B cell (primary cell): Measurements from ENCODE around the gene NOS1AP. TPM values are rescaled to one million over a fixed set of nuclear protein-coding genes. Genes with fewer than 3 reads are reported as not detected.

Source experiments
- ATAC-seq: fragments of 200-7000 bp; cut with Tn5 transposase; one replicate; pipeline ENCODE4 v1.10.0; 2021; ENCODE audit warnings: low read depth, mild to moderate bottlenecking, moderate number of reproducible peaks, moderate library complexity
- CTCF ChIA-PET: fragments of 350-600 bp; sonication (Branson Sonifier 250); formaldehyde crosslinking; loops from one replicate; lab custom pipeline; 2021; ENCODE audit warnings: antibody characterized with exemption, inconsistent platforms; lab: Charles Lee
- POLR2A ChIA-PET: fragments of 350-600 bp; sonication (Branson Sonifier 250); formaldehyde crosslinking; loops from one replicate; lab custom pipeline; 2021; ENCODE audit warnings: antibody characterized with exemption; lab: Charles Lee
- DNase-seq: peaks from one replicate; pipeline ENCODE4 v3.0.0; 2013
- H2AFZ ChIP-seq: 2 replicates; pipeline ENCODE4 v1.6.1; 2012; ENCODE audit warnings: mild to moderate bottlenecking, low read depth, low read length; ENCODE audit not compliant: insufficient read depth, poor library complexity, severe bottlenecking
- H3K27ac ChIP-seq, 2 donors: 1 replicate in 1 of 2; 2 replicates in 1 of 2; pipeline ENCODE4 v1.5.1; 2012 to 2013; ENCODE audit warnings: low read length in 2 of 2, mild to moderate bottlenecking in 2 of 2, moderate library complexity in 1 of 2
- H3K27me3 ChIP-seq, 4 experiments: fragments of 200-600 bp in 1 of 4; sonication (generic) in 1 of 4; replicated peaks in 1 of 4; 1 replicate in 2 of 4; 2 replicates in 2 of 4; pipeline versions ENCODE4 v1.6.1 to v1.7.0; 2013 to 2016; ENCODE audit warnings: low read length in 3 of 4, mild to moderate bottlenecking in 2 of 4, mixed read lengths in 1 of 4, moderate library complexity in 1 of 4; ENCODE audit not compliant: insufficient read depth in 4 of 4, control insufficient read depth in 3 of 4; ENCODE audit errors: control extremely low read depth in 1 of 4
- H3K36me3 ChIP-seq, 2 experiments: replicated peaks in 1 of 2; 1 replicate in 1 of 2; 2 replicates in 1 of 2; pipeline versions ENCODE4 v1.6.1 to v1.7.1; 2013; ENCODE audit warnings: low read length in 1 of 2; ENCODE audit not compliant: insufficient read depth in 2 of 2, control insufficient read depth in 1 of 2; ENCODE audit errors: control extremely low read depth in 1 of 2, extremely low read depth in 1 of 2
- H3K4me1 ChIP-seq, 2 donors: fragments of 200-600 bp in 1 of 2; sonication (generic) in 1 of 2; 1 replicate in 1 of 2; 2 replicates in 1 of 2; pipeline versions ENCODE4 v1.5.1 to v1.6.1; 2013 to 2017; ENCODE audit warnings: low read length in 2 of 2; ENCODE audit not compliant: control insufficient read depth in 2 of 2, insufficient read depth in 2 of 2
- H3K4me2 ChIP-seq: replicated peaks from 2 replicates; pipeline ENCODE3; 2012; ENCODE audit warnings: mild to moderate bottlenecking, low read depth, low read length; ENCODE audit not compliant: poor library complexity, severe bottlenecking
- H3K4me3 ChIP-seq, 5 experiments: fragments of 200-600 bp in 1 of 5; sonication (generic) in 1 of 5; 1 replicate in 3 of 5; 2 replicates in 2 of 5; pipeline versions ENCODE4 v1.5.1 to v1.7.0; 2011 to 2016; ENCODE audit warnings: low read length in 4 of 5, mild to moderate bottlenecking in 4 of 5, low read depth in 2 of 5, control low read depth in 1 of 5, moderate library complexity in 1 of 5; ENCODE audit not compliant: insufficient read depth in 1 of 5; ENCODE audit errors: control extremely low read depth in 1 of 5, extremely low read depth in 1 of 5
- H3K79me2 ChIP-seq: fragments of 200-600 bp; sonication (generic); one replicate; pipeline ENCODE4 v1.6.0; 2016; ENCODE audit warnings: low read length; ENCODE audit not compliant: control insufficient read depth, insufficient read depth
- H3K9ac ChIP-seq: fragments of 200-600 bp; sonication (generic); 2 replicates; pipeline ENCODE4 v1.6.1; 2017; ENCODE audit warnings: mild to moderate bottlenecking, low read length, moderate library complexity
- H3K9me3 ChIP-seq, 3 donors: one replicate each; pipeline versions ENCODE4 v1.6.1 to v1.7.1; 2013; ENCODE audit warnings: low read length in 2 of 3; ENCODE audit not compliant: control insufficient read depth in 2 of 3, insufficient read depth in 1 of 3; ENCODE audit errors: control extremely low read depth in 1 of 3
- H4K20me1 ChIP-seq: 2 replicates; pipeline ENCODE4 v1.6.0; 2012; ENCODE audit warnings: mild to moderate bottlenecking, low read length; ENCODE audit not compliant: insufficient read depth, control insufficient read depth, poor library complexity, severe bottlenecking
- H3K27ac Mint-ChIP-seq: one replicate; pipeline ENCODE4 v1.8.0; 2021; ENCODE audit warnings: mixed read lengths
- H3K27me3 Mint-ChIP-seq: one replicate; pipeline ENCODE4 v1.8.0; 2021; ENCODE audit warnings: mixed read lengths
- H3K4me1 Mint-ChIP-seq: one replicate; pipeline ENCODE4 v1.8.0; 2021; ENCODE audit warnings: mixed read lengths
- H3K4me3 Mint-ChIP-seq: one replicate; pipeline ENCODE4 v1.8.0; 2021; ENCODE audit warnings: mixed read lengths
- H3K9me3 Mint-ChIP-seq: one replicate; pipeline ENCODE4 v1.8.0; 2022; ENCODE audit warnings: mixed read lengths; ENCODE audit not compliant: insufficient read depth
- EZH2 ChIP-seq: IDR thresholded peaks from 2 replicates; pipeline ENCODE4 v1.6.1; 2012; ENCODE audit warnings: borderline replicate concordance, low read depth, mild to moderate bottlenecking, moderate library complexity, low read length; ENCODE audit not compliant: insufficient read depth, poor library complexity, severe bottlenecking
- WGBS: methylation state at CpG from one replicate; pipeline ENCODE4 v1.1.5; 2013; ENCODE audit warnings: missing lambda C conversion rate; ENCODE audit not compliant: insufficient coverage; 5-methylcytosine and 5-hydroxymethylcytosine counted together
- intact Hi-C: fragments of 100-400 bp; cut with micrococcal nuclease; formaldehyde crosslinking; loops from one replicate; pipeline ENCODE4 v1.10.0; 2022
- polyA plus RNA-seq: library from polyadenylated mRNA; depleted of rRNA; stranded (reverse); fragments of >200 nt; gene quantifications from 2 replicates; pipeline ENCODE4 v1.2.3, GENCODE V29; 2012
- total RNA-seq, 2 donors: library from RNA; stranded (reverse); fragments of 120-200 nt in 1 of 2; gene quantifications; 1 replicate in 1 of 2; 2 replicates in 1 of 2; pipeline versions ENCODE4 v1.2.3 to v1.2.4, GENCODE V29; 2013 to 2022
- TF ChIP-seq, protein P1 (sequence below): fragments of 200-600 bp; IDR thresholded peaks from one replicate; pipeline ENCODE4 v1.8.0; 2022; ENCODE audit warnings: antibody characterized with exemption, mild to moderate bottlenecking

Gene NOS1AP
- total and polyA plus RNA-seq, 2 donors (not counting 1 experiment from before 2014, with no cell fraction given): 0.32 TPM; not detected in 1

DNA sequence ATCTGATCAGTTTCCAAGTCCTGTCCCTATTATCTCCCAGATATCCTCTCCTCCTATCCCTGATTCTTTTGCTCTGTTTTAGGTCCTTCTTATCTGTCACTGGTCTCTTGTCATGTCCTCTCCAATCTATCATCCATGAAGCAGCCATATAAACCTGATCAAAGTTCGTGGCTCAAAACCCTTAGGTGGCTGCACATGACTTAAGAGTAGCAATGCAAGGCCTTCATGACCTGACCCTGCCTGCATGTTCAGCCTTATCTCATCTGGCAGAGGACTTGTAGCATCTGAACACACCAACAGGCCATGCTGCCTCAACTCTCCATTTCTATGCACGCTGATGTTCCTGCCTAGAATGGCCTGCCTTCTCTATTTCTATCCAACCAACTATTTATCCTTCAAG is 65.2 kb downstream of the NOS1AP start:
- Histone ChIP-seq H3K36me3 (no peaks in the 10 kb centered on the region), H3K4me1 (no peaks in the 10 kb centered on the region), H3K4me2 (no peak overlapping the region), H2AFZ (no peak overlapping the region), H3K9ac (no peak overlapping the region), H3K27me3 (peaks cover 0 to under 1% (median 0%) of the 10 kb centered on the region in 4 experiments), H3K79me2 (no peaks in the 10 kb centered on the region), H3K4me3 (no peak overlapping the region), H4K20me1 (no peaks in the 10 kb centered on the region), H3K9me3 (no peaks in the 10 kb centered on the region), H3K27ac (no peak overlapping the region)
- H3K9me3 Mint-ChIP-seq: no peaks in the 10 kb centered on the region
- H3K27me3 Mint-ChIP-seq: peaks cover 30% of the 10 kb centered on the region
- intact Hi-C loops: no loop called here
- ATAC-seq (no peak), DNase-seq (no peak)
- WGBS: 91% methylated on average over 2 of the region's 2 CpGs
- POLR2A ChIA-PET: no interaction called here
- CTCF ChIA-PET: no interaction called here
- H3K4me1 Mint-ChIP-seq: no peaks in the 10 kb centered on the region
- no peak overlapping the region for H3K27ac Mint-ChIP-seq
- TF ChIP-seq EZH2: no peak
- TF ChIP-seq, protein P1, sequence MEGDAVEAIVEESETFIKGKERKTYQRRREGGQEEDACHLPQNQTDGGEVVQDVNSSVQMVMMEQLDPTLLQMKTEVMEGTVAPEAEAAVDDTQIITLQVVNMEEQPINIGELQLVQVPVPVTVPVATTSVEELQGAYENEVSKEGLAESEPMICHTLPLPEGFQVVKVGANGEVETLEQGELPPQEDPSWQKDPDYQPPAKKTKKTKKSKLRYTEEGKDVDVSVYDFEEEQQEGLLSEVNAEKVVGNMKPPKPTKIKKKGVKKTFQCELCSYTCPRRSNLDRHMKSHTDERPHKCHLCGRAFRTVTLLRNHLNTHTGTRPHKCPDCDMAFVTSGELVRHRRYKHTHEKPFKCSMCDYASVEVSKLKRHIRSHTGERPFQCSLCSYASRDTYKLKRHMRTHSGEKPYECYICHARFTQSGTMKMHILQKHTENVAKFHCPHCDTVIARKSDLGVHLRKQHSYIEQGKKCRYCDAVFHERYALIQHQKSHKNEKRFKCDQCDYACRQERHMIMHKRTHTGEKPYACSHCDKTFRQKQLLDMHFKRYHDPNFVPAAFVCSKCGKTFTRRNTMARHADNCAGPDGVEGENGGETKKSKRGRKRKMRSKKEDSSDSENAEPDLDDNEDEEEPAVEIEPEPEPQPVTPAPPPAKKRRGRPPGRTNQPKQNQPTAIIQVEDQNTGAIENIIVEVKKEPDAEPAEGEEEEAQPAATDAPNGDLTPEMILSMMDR: no peak
- no peak overlapping the region for H3K4me3 Mint-ChIP-seq

DNA sequence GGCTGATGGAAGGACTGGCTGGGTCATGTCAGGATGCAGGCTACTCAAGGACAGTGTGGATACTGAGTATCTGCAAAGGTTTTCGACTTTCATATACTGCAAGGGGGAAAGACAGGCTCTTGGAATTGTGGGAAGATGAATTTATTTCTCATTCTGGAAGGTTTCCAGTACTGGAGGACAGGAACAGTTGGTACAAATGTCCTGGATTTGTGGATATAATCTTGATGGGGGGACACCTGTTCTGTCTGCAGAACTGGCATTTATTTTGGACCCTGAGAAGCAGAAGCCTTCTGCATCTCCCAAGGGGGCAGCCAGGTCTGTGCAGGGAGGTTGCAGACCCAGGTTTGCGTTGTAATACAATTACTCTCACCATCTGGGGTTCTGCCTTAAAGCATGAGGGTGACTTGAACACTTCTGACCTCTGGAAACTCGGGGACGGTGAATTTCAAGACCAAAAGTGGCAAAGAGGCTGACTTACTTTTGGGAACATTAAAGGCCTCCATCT is 65.8 kb downstream of the NOS1AP start:
- 85% methylated on average over 4 of the region's 4 CpGs for WGBS
- Histone ChIP-seq H4K20me1 (no peaks in the 10 kb centered on the region), H3K4me3 (no peak overlapping the region), H3K9me3 (no peaks in the 10 kb centered on the region), H3K4me2 (no peak overlapping the region), H3K27ac (no peak overlapping the region), H3K4me1 (no peaks in the 10 kb centered on the region), H3K9ac (no peak overlapping the region), H3K79me2 (no peaks in the 10 kb centered on the region), H3K36me3 (no peaks in the 10 kb centered on the region), H3K27me3 (peaks cover 0 to 4% (median 0%) of the 10 kb centered on the region in 4 experiments), H2AFZ (no peak overlapping the region)
- Mint-ChIP-seq H3K4me1 (no peaks in the 10 kb centered on the region), H3K9me3 (no peaks in the 10 kb centered on the region), H3K27me3 (peaks cover 24% of the 10 kb centered on the region), H3K4me3 (no peak overlapping the region), H3K27ac (no peak overlapping the region)
- ChIA-PET POLR2A (no interaction called here), CTCF (no interaction called here)
- no peak for ATAC-seq
- no peak for DNase-seq
- intact Hi-C loops: no loop called here
- TF ChIP-seq, protein P1: no peak
